Esophagus muscularis mucosa (tissue), 4 donors: ENCODE measurements around the gene MESP2.

Experiments used
- EP300 ChIP-seq: sonication (generic); formaldehyde crosslinking; IDR thresholded peaks from one replicate; pipeline ENCODE4 v1.6.1; 2017; ENCODE audit warnings: antibody characterized with exemption
- POLR2A ChIP-seq: fragments of 450-650 bp; IDR thresholded peaks from one replicate; pipeline ENCODE4 v1.6.1; 2017; ENCODE audit warnings: antibody characterized with exemption, moderate library complexity, mild to moderate bottlenecking, low read depth
- POLR2AphosphoS5 ChIP-seq, 2 donors: sonication (generic); formaldehyde crosslinking; IDR thresholded peaks; one replicate each; pipeline ENCODE4 v1.6.1; 2017; ENCODE audit warnings: antibody characterized with exemption in 2 of 2
- TF ChIP-seq, protein P1 (sequence below), 3 experiments: fragments of 200-600 bp in 2 of 3; fragments of 450-650 bp in 1 of 3; sonication (generic) in 2 of 3; IDR thresholded peaks; one replicate each; pipeline ENCODE4 v1.5.1; 2017 to 2019; ENCODE audit warnings: antibody characterized with exemption in 3 of 3, mild to moderate bottlenecking in 2 of 3, moderate library complexity in 1 of 3

DNA sequence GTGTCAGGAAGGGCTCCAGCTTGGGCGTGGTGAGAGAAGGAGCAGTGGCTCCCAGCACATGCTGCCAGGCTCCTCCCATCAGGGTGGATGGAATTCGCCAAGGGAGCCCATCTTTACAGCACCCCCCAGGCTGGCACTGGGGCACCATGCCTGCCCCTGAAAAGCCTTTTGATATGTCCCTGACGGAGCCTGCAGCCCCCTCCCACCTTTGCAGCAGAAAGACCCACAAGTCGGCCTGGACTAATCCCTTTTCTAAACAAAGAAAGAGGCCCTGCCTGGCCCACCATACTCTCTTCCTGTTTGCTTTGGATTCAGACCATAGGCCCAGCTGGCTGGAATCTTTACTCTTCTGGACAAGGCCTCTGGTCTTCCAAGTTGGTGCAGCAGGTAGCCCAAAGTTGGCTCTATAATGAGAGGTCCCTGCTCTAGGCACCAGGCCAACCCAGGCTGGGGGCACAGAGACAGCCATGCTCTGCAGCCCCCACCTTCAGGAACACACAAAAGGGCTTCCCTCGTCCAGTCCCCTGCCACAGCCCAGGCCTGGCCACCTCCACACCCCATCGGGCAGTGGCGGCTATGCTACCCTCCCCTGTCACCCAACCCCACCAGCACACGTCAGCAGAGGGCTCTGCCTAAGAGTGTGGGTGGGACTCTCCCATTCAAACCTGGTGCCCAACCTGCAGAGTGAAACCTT, 33.1 kb downstream of the MESP2 start:
- TF ChIP-seq POLR2AphosphoS5 (IDR thresholded peaks at IDR 0.05), result no peak
- no peak for TF ChIP-seq POLR2A
- TF ChIP-seq, protein P1, sequence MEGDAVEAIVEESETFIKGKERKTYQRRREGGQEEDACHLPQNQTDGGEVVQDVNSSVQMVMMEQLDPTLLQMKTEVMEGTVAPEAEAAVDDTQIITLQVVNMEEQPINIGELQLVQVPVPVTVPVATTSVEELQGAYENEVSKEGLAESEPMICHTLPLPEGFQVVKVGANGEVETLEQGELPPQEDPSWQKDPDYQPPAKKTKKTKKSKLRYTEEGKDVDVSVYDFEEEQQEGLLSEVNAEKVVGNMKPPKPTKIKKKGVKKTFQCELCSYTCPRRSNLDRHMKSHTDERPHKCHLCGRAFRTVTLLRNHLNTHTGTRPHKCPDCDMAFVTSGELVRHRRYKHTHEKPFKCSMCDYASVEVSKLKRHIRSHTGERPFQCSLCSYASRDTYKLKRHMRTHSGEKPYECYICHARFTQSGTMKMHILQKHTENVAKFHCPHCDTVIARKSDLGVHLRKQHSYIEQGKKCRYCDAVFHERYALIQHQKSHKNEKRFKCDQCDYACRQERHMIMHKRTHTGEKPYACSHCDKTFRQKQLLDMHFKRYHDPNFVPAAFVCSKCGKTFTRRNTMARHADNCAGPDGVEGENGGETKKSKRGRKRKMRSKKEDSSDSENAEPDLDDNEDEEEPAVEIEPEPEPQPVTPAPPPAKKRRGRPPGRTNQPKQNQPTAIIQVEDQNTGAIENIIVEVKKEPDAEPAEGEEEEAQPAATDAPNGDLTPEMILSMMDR (IDR thresholded peaks at IDR 0.05), result no peak
- TF ChIP-seq EP300, result no peak
